ENCODE data around the gene TLE4. TPM values are rescaled to one million over a fixed set of nuclear protein-coding genes. Genes with fewer than 3 reads are reported as not detected.

Gene TLE4
- total RNA-seq, 1 donor from 2014 or later: 17.2 TPM

DNA sequence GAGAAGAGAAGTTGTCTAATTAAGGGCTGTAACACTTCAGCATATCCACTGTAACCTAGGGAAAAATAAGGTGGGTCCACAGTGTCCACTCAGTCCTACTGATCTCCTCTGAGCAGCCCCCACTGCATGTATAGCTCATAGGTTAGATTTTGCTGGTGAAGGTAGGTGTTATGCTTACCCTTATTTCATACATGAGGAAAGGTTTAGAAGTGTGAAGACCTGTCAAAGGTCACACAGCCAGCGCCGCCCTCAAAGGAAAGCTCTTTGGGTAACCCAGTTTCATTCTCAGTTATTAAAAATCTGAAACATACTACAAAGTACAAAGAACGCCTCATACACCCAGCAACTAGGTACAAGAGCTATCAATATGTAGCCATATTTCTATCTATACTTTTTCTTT, 87.2 kb downstream of the TLE4 start:
- H3K4me3 ChIP-seq (ENCODE audit: low read depth, low read length): no peak overlapping the region
- no peaks in the 10 kb centered on the region for H3K36me3 ChIP-seq (ENCODE audit: control insufficient read depth, insufficient read depth, low read length)
- DNase-seq (ENCODE audit: low read depth): no peak
- H3K27me3 ChIP-seq (ENCODE audit: control insufficient read depth, insufficient read depth, low read length): no peaks in the 10 kb centered on the region
- TF ChIP-seq, protein P1, sequence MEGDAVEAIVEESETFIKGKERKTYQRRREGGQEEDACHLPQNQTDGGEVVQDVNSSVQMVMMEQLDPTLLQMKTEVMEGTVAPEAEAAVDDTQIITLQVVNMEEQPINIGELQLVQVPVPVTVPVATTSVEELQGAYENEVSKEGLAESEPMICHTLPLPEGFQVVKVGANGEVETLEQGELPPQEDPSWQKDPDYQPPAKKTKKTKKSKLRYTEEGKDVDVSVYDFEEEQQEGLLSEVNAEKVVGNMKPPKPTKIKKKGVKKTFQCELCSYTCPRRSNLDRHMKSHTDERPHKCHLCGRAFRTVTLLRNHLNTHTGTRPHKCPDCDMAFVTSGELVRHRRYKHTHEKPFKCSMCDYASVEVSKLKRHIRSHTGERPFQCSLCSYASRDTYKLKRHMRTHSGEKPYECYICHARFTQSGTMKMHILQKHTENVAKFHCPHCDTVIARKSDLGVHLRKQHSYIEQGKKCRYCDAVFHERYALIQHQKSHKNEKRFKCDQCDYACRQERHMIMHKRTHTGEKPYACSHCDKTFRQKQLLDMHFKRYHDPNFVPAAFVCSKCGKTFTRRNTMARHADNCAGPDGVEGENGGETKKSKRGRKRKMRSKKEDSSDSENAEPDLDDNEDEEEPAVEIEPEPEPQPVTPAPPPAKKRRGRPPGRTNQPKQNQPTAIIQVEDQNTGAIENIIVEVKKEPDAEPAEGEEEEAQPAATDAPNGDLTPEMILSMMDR (IDR thresholded peaks at IDR 0.05; ENCODE audit: insufficient read depth, low read length, poor library complexity, severe bottlenecking): no peak

DNA sequence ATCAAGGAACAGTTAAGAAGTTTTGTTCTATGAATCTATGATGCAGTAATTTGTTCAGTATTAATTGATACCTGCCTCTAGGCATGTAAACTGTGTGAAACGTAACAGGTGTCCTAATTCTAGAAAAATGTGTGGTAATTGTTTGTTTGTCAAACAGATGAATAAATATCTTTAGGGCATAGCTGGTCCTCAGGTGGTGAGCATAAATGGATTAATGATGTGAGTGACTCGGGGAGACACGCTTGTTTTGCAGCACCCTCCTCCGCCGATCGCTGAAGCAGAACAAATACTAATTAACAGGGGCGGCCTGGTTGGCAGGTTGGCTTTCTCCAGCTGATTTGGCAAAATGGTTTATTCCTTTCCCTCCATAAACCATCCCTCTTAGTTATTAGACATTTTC, 88.8 kb downstream of the TLE4 start:
- Histone ChIP-seq H3K36me3 (ENCODE audit: control insufficient read depth, insufficient read depth, low read length) (no peaks in the 10 kb centered on the region), H3K27me3 (ENCODE audit: control insufficient read depth, insufficient read depth, low read length) (no peaks in the 10 kb centered on the region), H3K4me3 (ENCODE audit: low read depth, low read length) (no peak overlapping the region)
- DNase-seq (ENCODE audit: low read depth): no peak
- TF ChIP-seq, protein P1 (IDR thresholded peaks at IDR 0.05; ENCODE audit: insufficient read depth, low read length, poor library complexity, severe bottlenecking): no peak

DNA sequence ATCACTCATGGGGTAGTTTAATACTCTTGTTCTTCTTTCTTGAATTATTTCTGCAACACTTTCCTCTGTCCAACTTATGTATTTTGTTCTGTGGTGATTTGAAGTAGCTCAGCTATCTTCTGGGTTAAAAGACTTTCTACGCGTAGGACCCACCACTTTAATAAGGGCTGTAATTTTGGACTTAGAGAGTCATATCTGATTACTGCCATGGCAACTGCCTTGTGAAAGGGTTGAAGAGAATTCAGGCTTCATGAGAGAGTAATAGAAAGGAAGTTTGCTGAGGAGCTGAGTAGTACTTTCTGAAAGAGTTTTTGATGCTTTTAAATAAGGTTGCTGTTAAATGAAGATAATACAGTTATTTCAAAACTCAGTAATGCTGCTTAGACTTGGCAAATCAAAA, 89.5 kb downstream of the TLE4 start:
- TF ChIP-seq, protein P1 (IDR thresholded peaks at IDR 0.05; ENCODE audit: insufficient read depth, low read length, poor library complexity, severe bottlenecking): no peak
- DNase-seq (ENCODE audit: low read depth): no peak
- Histone ChIP-seq H3K4me3 (ENCODE audit: low read depth, low read length) (no peak overlapping the region), H3K36me3 (ENCODE audit: control insufficient read depth, insufficient read depth, low read length) (no peaks in the 10 kb centered on the region), H3K27me3 (ENCODE audit: control insufficient read depth, insufficient read depth, low read length) (no peaks in the 10 kb centered on the region)

DNA sequence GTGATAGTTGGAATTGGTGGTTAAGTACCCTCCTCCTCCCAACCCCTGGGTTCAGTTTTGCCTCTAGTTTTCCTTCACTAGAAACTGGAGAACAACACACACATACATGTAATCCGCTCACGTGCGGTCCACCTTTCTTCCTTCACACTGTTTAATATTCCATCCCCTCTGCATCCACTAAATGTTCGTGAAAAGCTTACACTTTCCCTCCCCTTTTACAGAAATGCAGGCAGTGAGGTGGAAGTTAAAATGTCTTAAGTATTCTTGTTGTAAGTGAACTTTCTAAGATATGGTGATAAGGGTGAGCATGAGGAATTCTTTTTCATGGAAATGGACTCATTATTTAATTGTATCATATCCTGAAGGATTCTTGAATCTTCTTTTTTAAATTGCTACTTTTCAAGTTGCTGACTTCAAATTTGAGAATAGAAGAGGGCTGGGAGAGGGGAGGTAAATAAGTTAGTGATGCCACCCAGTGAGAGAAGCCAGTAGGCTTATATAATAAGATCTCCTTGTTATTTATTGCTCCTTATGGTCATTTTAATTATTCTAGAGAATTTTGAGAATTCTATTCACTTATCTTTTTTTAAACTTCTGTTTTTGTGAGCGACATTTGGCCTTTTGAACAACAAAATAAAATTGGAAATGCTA, 90.2 kb downstream of the TLE4 start:
- Histone ChIP-seq H3K36me3 (ENCODE audit: control insufficient read depth, insufficient read depth, low read length) (no peaks in the 10 kb centered on the region), H3K4me3 (ENCODE audit: low read depth, low read length) (no peak overlapping the region), H3K27me3 (ENCODE audit: control insufficient read depth, insufficient read depth, low read length) (no peaks in the 10 kb centered on the region)
- no peak for DNase-seq (ENCODE audit: low read depth)
- TF ChIP-seq, protein P1 (IDR thresholded peaks at IDR 0.05; ENCODE audit: insufficient read depth, low read length, poor library complexity, severe bottlenecking): no peak

DNA sequence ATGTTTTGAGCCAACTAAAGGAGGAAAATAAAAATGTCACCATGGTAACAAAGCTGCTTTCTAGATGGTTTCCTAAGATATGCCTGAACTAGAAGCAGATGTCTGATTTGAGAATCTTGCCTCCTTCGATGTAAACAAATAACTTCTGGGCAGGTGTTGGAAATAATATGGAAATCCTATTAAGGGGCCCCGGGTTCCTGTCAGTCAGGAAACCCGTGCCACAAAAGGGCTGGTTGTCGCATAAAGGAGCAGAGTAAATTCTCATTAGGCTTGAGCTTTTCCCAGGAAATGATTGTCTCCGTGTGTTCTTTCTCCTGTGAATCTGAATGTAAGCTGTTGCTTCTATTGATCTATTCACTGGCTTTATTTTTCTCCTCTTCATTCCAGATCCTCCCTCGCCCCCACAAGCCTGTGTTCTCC, 90.8 kb downstream of the TLE4 start:
- DNase-seq (ENCODE audit: low read depth): no peak
- H3K36me3 ChIP-seq (ENCODE audit: control insufficient read depth, insufficient read depth, low read length): no peaks in the 10 kb centered on the region
- TF ChIP-seq, protein P1 (IDR thresholded peaks at IDR 0.05; ENCODE audit: insufficient read depth, low read length, poor library complexity, severe bottlenecking): no peak
- no peaks in the 10 kb centered on the region for H3K27me3 ChIP-seq (ENCODE audit: control insufficient read depth, insufficient read depth, low read length)
- no peak overlapping the region for H3K4me3 ChIP-seq (ENCODE audit: low read depth, low read length)

DNA sequence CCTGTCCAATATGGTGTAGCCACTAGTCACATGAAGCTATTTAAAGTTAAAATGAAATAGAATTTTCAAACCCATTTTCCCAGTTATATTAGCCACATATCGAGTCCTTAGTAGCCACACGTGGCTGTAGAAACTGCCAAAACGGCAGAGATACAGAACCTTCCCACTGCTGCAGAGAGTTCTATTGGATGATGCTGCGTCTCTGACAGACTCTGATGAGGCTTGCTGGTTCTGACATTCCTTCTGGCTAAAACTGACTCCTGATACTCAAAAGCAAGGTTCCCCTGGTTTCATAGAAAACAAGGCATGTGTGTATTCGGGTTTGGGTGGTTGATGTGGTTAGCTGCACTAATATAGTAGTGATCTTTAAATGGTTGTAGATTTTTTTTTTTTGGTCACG, 91.5 kb downstream of the TLE4 start:
- no peak for DNase-seq (ENCODE audit: low read depth)
- TF ChIP-seq, protein P1 (IDR thresholded peaks at IDR 0.05; ENCODE audit: insufficient read depth, low read length, poor library complexity, severe bottlenecking): no peak
- H3K27me3 ChIP-seq (ENCODE audit: control insufficient read depth, insufficient read depth, low read length): no peaks in the 10 kb centered on the region
- no peak overlapping the region for H3K4me3 ChIP-seq (ENCODE audit: low read depth, low read length)
- no peaks in the 10 kb centered on the region for H3K36me3 ChIP-seq (ENCODE audit: control insufficient read depth, insufficient read depth, low read length)
